CD4-positive, alpha-beta T cell (primary cell): ENCODE results near the gene NOP16. TPM values are rescaled to one million over a fixed set of nuclear protein-coding genes. Genes with fewer than 3 reads are reported as not detected.

Experiments
- ATAC-seq: fragments of 200-7000 bp; cut with Tn5 transposase; one replicate; pipeline ENCODE4 v1.10.0; 2022; ENCODE audit warnings: mild to moderate bottlenecking; ENCODE audit not compliant: poor library complexity
- CTCF ChIA-PET: fragments of 350-600 bp; sonication (Branson Sonifier 250); formaldehyde crosslinking; loops from one replicate; lab custom pipeline; 2021; ENCODE audit warnings: antibody characterized with exemption, inconsistent platforms; lab: Charles Lee
- POLR2A ChIA-PET: fragments of 350-600 bp; sonication (Branson Sonifier 250); formaldehyde crosslinking; loops from one replicate; lab custom pipeline; 2021; ENCODE audit warnings: antibody characterized with exemption, inconsistent platforms; lab: Charles Lee
- DNase-seq, 14 experiments: peaks; one replicate each; pipeline ENCODE4 v3.0.0-alpha.2; 2013 to 2020; ENCODE audit warnings: mixed read lengths in 2 of 14
- H3K27ac ChIP-seq, 2 donors: one replicate each; pipeline versions ENCODE4 v1.5.1 to v1.7.0; 2013; ENCODE audit warnings: low read length in 2 of 2, low read depth in 1 of 2, mild to moderate bottlenecking in 1 of 2
- H3K27me3 ChIP-seq, 2 experiments: 1 replicate in 1 of 2; 2 replicates in 1 of 2; pipeline versions ENCODE4 v1.6.1 to v1.7.0; 2013; ENCODE audit warnings: low read length in 2 of 2, control low read depth in 1 of 2, mild to moderate bottlenecking in 1 of 2, moderate library complexity in 1 of 2; ENCODE audit not compliant: insufficient read depth in 2 of 2, control insufficient read depth in 1 of 2
- H3K36me3 ChIP-seq: one replicate; pipeline ENCODE4 v1.6.1; 2013; ENCODE audit warnings: low read length, control low read depth; ENCODE audit not compliant: insufficient read depth
- H3K4me1 ChIP-seq: one replicate; pipeline ENCODE4 v1.6.1; 2013; ENCODE audit warnings: low read length, control low read depth; ENCODE audit not compliant: insufficient read depth
- H3K4me3 ChIP-seq: one replicate; pipeline ENCODE4 v1.5.1; 2013; ENCODE audit warnings: mild to moderate bottlenecking, low read length, moderate library complexity
- H3K9me3 ChIP-seq, 2 experiments: 1 replicate in 1 of 2; 2 replicates in 1 of 2; pipeline versions ENCODE4 v1.6.1 to v1.7.0; 2013; ENCODE audit warnings: low read length in 2 of 2, mild to moderate bottlenecking in 2 of 2, control low read depth in 1 of 2, moderate library complexity in 1 of 2; ENCODE audit not compliant: control insufficient read depth in 1 of 2, insufficient read depth in 1 of 2
- H3K27ac Mint-ChIP-seq: one replicate; pipeline ENCODE4 v1.8.0; 2020; ENCODE audit warnings: mixed read lengths
- H3K27me3 Mint-ChIP-seq: one replicate; pipeline ENCODE4 v1.8.0; 2021; ENCODE audit warnings: mixed read lengths
- H3K36me3 Mint-ChIP-seq: one replicate; pipeline ENCODE4 v1.8.0; 2021; ENCODE audit warnings: low read depth, mixed read lengths
- H3K4me1 Mint-ChIP-seq: one replicate; pipeline ENCODE4 v1.8.0; 2021; ENCODE audit warnings: low read depth, mixed read lengths
- H3K4me3 Mint-ChIP-seq: one replicate; pipeline ENCODE4 v1.8.0; 2020; ENCODE audit warnings: mild to moderate bottlenecking, mixed read lengths
- H3K9me3 Mint-ChIP-seq: one replicate; pipeline ENCODE4 v1.8.0; 2020; ENCODE audit warnings: mixed read lengths
- CTCF ChIP-seq: fragments of 200-600 bp; IDR thresholded peaks from one replicate; pipeline ENCODE4 v1.8.0; 2022; ENCODE audit warnings: antibody characterized with exemption, mild to moderate bottlenecking
- intact Hi-C, 2 experiments: fragments of 100-400 bp; cut with DNase I in 1 of 2; cut with micrococcal nuclease in 1 of 2; formaldehyde crosslinking; loops; one replicate each; pipeline versions ENCODE4 v1.15.1 to v1.9.0; 2023 to 2025; cut with DNase I, micrococcal nuclease
- total RNA-seq, 174 experiments: library from RNA in 2 of 174; stranded (reverse) in 2 of 174; gene quantifications; one replicate each; pipeline ENCODE4 v1.2.3 and lab custom pipeline; 2021 to 2026

NOP16 gene
- total RNA-seq, 2 experiments from 2014 or later: 12.0 to 14.5 TPM

GRCh38 chr5:176383961-176384360 lies 4.4 kb downstream of the NOP16 start:
- ChIA-PET CTCF (no interaction called here), POLR2A (no interaction called here)
- Mint-ChIP-seq H3K9me3 (no peaks in the 10 kb centered on the region), H3K4me1 (peaks cover 33% of the 10 kb centered on the region), H3K27me3 (no peaks in the 10 kb centered on the region), H3K36me3 (peaks cover 79% of the 10 kb centered on the region), H3K27ac (no peak overlapping the region), H3K4me3 (no peak overlapping the region)
- intact Hi-C loops: loop anchor here (10.0 kb wide), 2 partner anchors 151 to 971 kb away; partner anchors contain the start of genes LMAN2 (in 1 of the 2), RGS14 (in 1 of the 2) and RNF44 (in 1 of the 2)
- DNase-seq: no peak
- ATAC-seq: no peak
- Histone ChIP-seq H3K27ac (no peak overlapping the region), H3K27me3 (no peaks in the 10 kb centered on the region), H3K4me1 (peaks cover 19% of the 10 kb centered on the region), H3K36me3 (peaks cover 61% of the 10 kb centered on the region), H3K4me3 (no peak overlapping the region), H3K9me3 (no peaks in the 10 kb centered on the region)
- TF ChIP-seq CTCF: no peak

GRCh38 chr5:176383248-176383905 lies 5.0 kb downstream of the NOP16 start:
- Histone ChIP-seq H3K4me1 (peaks cover 19% of the 10 kb centered on the region), H3K9me3 (no peaks in the 10 kb centered on the region), H3K27ac (no peak overlapping the region), H3K4me3 (no peak overlapping the region), H3K27me3 (no peaks in the 10 kb centered on the region), H3K36me3 (peaks cover 61% of the 10 kb centered on the region)
- Mint-ChIP-seq H3K27me3 (no peaks in the 10 kb centered on the region), H3K4me3 (no peak overlapping the region), H3K9me3 (no peaks in the 10 kb centered on the region), H3K27ac (no peak overlapping the region), H3K36me3 (peaks cover 73% of the 10 kb centered on the region), H3K4me1 (peaks cover 29% of the 10 kb centered on the region)
- no peak for DNase-seq
- ChIA-PET CTCF (no interaction called here), POLR2A (no interaction called here)
- intact Hi-C loops: loop anchor here (10.0 kb wide), 2 partner anchors 151 to 971 kb away; partner anchors contain the start of genes LMAN2 (in 1 of the 2), RGS14 (in 1 of the 2) and RNF44 (in 1 of the 2)
- no peak for TF ChIP-seq CTCF
- no peak for ATAC-seq

DNA sequence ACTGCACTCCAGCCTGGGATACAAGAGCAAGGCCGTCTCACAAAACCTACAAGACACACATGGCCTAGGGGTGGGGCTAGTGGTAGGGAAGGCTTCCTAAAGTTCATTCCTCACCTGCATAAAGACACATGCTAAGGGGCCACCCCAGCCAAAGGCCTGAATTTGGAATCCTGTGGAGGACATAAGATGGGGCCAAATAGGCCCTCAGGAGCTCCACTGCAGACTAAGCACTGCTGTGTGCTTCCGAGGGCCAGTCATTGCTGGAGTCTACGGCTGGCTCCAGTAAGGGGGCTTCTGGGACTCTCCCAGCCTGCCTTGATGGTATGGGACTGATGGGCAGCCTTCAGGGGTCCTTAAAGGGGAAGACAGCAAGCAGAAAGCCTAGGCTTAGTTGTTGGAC lies 5.7 kb downstream of the NOP16 start:
- no peak for TF ChIP-seq CTCF
- H3K36me3 Mint-ChIP-seq: peaks cover 71% of the 10 kb centered on the region
- ATAC-seq (no peak), DNase-seq (no peak)
- H3K4me3 Mint-ChIP-seq: no peak overlapping the region
- peaks cover 61% of the 10 kb centered on the region for H3K36me3 ChIP-seq
- H3K4me1 ChIP-seq: peaks cover 13% of the 10 kb centered on the region
- intact Hi-C loops: loop anchor here (10.0 kb wide), 2 partner anchors 152 to 972 kb away; partner anchors contain the start of genes LMAN2 (in 1 of the 2), RGS14 (in 1 of the 2) and RNF44 (in 1 of the 2)
- POLR2A ChIA-PET: no interaction called here
- no peaks in the 10 kb centered on the region for H3K27me3 ChIP-seq
- H3K4me1 Mint-ChIP-seq: peaks cover 23% of the 10 kb centered on the region
- H3K27me3 Mint-ChIP-seq: no peaks in the 10 kb centered on the region
- H3K27ac ChIP-seq: no peak overlapping the region
- no peak overlapping the region for H3K4me3 ChIP-seq
- H3K9me3 ChIP-seq: no peaks in the 10 kb centered on the region
- CTCF ChIA-PET: no interaction called here
- H3K9me3 Mint-ChIP-seq: no peaks in the 10 kb centered on the region
- H3K27ac Mint-ChIP-seq: no peak overlapping the region
